Thoracic aorta (tissue), 2 donors: ENCODE results near the gene SLC22A16. TPM values are rescaled to one million over a fixed set of nuclear protein-coding genes. Genes with fewer than 3 reads are reported as not detected.
"Not testable (repeated sequence)": the region's sequence is repeated elsewhere in the genome, so short reads cannot be mapped to it uniquely, and the experiment has no call there.

Experiments
- ATAC-seq: fragments of 150-250 bp; one replicate; pipeline ENCODE4 v1.8.0; 2017; ENCODE audit warnings: low read depth; ENCODE audit not compliant: insufficient number of reproducible peaks, low FRiP score
- DNase-seq: peaks from one replicate; pipeline ENCODE4 v3.0.0-alpha.2; 2020; ENCODE audit warnings: low spot score
- H3K27ac ChIP-seq, 2 donors: fragments of 200-600 bp; sonication (generic); 1 replicate in 1 of 2; 2 replicates in 1 of 2; pipeline ENCODE4 v1.5.1; 2016; ENCODE audit warnings: mild to moderate bottlenecking in 2 of 2, moderate library complexity in 2 of 2
- H3K27me3 ChIP-seq: fragments of 200-600 bp; sonication (generic); replicated peaks from 2 replicates; pipeline ENCODE4 v1.6.0; 2016; ENCODE audit warnings: mild to moderate bottlenecking; ENCODE audit not compliant: insufficient read depth
- H3K36me3 ChIP-seq: fragments of 200-600 bp; sonication (generic); one replicate; pipeline ENCODE4 v1.5.1; 2016
- H3K4me1 ChIP-seq, 2 donors: fragments of 200-600 bp; sonication (generic); 1 replicate in 1 of 2; 2 replicates in 1 of 2; pipeline versions ENCODE4 v1.5.1 to v1.6.0; 2016; ENCODE audit warnings: low read depth in 2 of 2, mild to moderate bottlenecking in 1 of 2; ENCODE audit not compliant: control insufficient read depth in 1 of 2
- H3K4me3 ChIP-seq: fragments of 200-600 bp; sonication (generic); 2 replicates; pipeline ENCODE4 v1.5.1; 2016; ENCODE audit warnings: mild to moderate bottlenecking
- H3K9me3 ChIP-seq: fragments of 200-600 bp; sonication (generic); 2 replicates; pipeline ENCODE4 v1.5.1; 2016
- total RNA-seq, 2 donors: library from RNA; depleted of rRNA; stranded (reverse); fragments of >200 nt; gene quantifications; one replicate each; pipeline versions ENCODE4 v1.1.0 to v1.2.3, GENCODE V29; 2016
- TF ChIP-seq, protein P1 (sequence below): fragments of 200-600 bp; sonication (generic); IDR thresholded peaks from one replicate; pipeline ENCODE4 v1.5.1; 2019; ENCODE audit warnings: antibody characterized with exemption

Gene SLC22A16
- total RNA-seq, 2 donors from 2014 or later, result 3.8 TPM; not detected in 1

DNA sequence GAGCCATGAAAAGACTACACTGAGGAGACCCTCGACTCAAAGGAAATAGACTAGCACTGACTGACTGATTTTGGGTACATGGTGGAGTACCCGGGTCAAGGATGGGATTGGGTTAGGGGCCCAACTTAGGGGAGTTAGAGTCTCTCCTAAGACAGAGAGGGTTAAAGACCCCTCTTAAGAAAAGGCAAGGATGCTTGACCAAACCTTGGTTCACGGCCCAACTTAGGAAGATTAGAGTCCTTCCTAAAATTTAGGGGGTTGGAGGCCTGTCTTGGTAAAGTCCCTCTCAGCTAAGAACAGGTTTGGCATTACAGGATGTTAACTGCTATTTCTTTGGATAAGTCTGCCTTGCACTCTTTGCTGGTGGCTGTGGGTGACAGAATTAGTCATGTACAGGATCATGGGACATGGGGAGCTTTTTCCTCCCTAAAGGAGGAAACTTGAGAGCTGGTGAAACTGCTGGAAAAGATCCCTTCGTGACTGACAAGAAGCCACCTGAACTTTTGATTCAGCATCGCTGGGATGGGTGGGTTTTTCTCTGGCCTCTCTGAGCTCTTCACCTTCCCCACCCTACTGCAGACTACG lies 12.3 kb upstream of the SLC22A16 start:
- H3K4me3 ChIP-seq, result no peak overlapping the region
- no peak overlapping the region for H3K27ac ChIP-seq
- ATAC-seq (no peak), DNase-seq (no peak)
- H3K9me3 ChIP-seq, result no peaks in the 10 kb centered on the region
- H3K36me3 ChIP-seq, result no peaks in the 10 kb centered on the region
- TF ChIP-seq, protein P1, sequence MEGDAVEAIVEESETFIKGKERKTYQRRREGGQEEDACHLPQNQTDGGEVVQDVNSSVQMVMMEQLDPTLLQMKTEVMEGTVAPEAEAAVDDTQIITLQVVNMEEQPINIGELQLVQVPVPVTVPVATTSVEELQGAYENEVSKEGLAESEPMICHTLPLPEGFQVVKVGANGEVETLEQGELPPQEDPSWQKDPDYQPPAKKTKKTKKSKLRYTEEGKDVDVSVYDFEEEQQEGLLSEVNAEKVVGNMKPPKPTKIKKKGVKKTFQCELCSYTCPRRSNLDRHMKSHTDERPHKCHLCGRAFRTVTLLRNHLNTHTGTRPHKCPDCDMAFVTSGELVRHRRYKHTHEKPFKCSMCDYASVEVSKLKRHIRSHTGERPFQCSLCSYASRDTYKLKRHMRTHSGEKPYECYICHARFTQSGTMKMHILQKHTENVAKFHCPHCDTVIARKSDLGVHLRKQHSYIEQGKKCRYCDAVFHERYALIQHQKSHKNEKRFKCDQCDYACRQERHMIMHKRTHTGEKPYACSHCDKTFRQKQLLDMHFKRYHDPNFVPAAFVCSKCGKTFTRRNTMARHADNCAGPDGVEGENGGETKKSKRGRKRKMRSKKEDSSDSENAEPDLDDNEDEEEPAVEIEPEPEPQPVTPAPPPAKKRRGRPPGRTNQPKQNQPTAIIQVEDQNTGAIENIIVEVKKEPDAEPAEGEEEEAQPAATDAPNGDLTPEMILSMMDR, result no peak
- H3K4me1 ChIP-seq, result peaks cover 0 to 7% of the 10 kb centered on the region in 2 donors
- no peaks in the 10 kb centered on the region for H3K27me3 ChIP-seq

GRCh38 chr6:110487968-110488381 lies 11.6 kb upstream of the SLC22A16 start:
- not testable (repeated sequence) for ATAC-seq, H3K9me3 ChIP-seq, H3K27me3 ChIP-seq, H3K4me1 ChIP-seq, H3K4me3 ChIP-seq, DNase-seq, H3K36me3 ChIP-seq, H3K27ac ChIP-seq

DNA sequence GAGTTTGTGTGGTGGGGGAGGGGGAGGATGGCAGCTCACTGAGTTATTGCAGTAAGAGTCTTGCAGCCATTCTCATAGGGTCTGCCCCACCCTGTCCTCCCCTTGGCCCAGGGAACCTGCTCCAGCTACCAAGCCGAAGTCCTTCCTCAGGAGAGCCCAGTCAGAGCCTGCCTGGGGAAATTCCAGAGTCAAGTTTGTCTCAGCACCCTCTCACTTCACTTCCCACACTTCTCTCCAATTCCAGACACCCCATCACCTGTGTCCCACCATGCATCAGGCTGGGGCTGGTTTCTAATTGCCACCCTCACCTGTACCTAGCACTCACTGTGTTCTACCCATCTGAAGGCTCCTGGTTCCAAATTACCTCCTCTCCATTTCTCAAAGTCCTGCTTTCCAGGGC lies 10.3 kb upstream of the SLC22A16 start:
- ATAC-seq, result no peak
- no peak for DNase-seq
- TF ChIP-seq, protein P1, result no peak

DNA sequence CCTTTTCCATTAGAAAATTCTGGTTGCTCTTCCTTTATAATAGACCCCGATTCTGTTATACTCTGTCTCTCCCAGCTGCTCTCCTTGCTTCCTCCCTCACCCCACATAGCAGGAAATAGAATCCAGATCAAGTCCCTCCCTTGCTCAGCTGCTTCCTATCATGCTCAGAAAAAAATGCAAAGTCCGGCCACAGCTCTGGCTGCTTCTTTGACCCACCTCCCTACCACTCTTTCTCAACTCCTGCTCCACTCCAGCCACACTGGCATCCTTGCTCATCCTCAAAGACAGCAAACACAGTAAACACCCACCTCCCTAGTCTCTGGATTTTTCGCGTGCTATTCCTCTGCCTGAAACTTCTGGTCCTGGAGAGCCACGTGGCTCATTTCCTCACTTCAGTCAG lies 9.1 kb upstream of the SLC22A16 start:
- DNase-seq (no peak), ATAC-seq (no peak)
- Histone ChIP-seq H3K27me3 (no peaks in the 10 kb centered on the region), H3K36me3 (no peaks in the 10 kb centered on the region), H3K9me3 (no peaks in the 10 kb centered on the region), H3K27ac (no peak overlapping the region), H3K4me3 (no peak overlapping the region), H3K4me1 (no peaks in the 10 kb centered on the region)
- TF ChIP-seq, protein P1, result no peak

More for the DNA sequence above, 10.3 kb upstream of the SLC22A16 start:
- no peaks in the 10 kb centered on the region for H3K36me3 ChIP-seq
- no peak overlapping the region for H3K27ac ChIP-seq
- no peaks in the 10 kb centered on the region for H3K4me1 ChIP-seq
- H3K9me3 ChIP-seq, result no peaks in the 10 kb centered on the region
- H3K27me3 ChIP-seq, result no peaks in the 10 kb centered on the region
- no peak overlapping the region for H3K4me3 ChIP-seq

DNA sequence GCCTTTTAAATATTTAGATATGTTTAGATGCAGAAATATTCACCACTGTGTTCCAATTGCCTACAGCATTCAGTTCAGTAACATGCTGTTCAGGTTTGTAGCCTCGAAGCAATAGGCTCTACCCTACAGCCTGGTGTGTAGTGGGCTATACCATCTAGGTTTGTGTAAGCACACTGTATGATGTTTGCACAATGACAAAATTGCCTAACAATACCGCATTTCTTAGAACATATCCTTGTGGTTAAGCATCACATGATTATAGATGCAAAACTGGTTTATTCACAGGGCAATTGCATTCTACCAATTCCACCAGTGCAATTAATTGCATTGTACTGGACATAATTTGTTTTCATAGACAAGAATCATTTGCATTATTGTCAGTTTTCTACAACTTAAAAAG lies 7.9 kb upstream of the SLC22A16 start:
- H3K36me3 ChIP-seq, result no peaks in the 10 kb centered on the region
- DNase-seq (no peak), ATAC-seq (no peak)
- TF ChIP-seq, protein P1, result no peak
- H3K27me3 ChIP-seq, result no peaks in the 10 kb centered on the region
- no peaks in the 10 kb centered on the region for H3K4me1 ChIP-seq
- no peak overlapping the region for H3K4me3 ChIP-seq
- H3K27ac ChIP-seq, result no peak overlapping the region
- no peaks in the 10 kb centered on the region for H3K9me3 ChIP-seq
